GM11168 (cell line): Measurements from ENCODE around the gene RBM23.
"Not testable (repeated sequence)": the region's sequence is repeated elsewhere in the genome, so short reads cannot be mapped to it uniquely, and the experiment has no call there.

ENCODE experiments used
- in situ Hi-C: fragments of 300-500 bp; cut with MboI; formaldehyde crosslinking; loops from one replicate; pipeline ENCODE4 v1.12.0; 2022; ENCODE audit warnings: low sequenced_read_pairs; ENCODE audit not compliant: unreplicated experiment

The RBM23 gene

GRCh38 chr14:22920697-22921096 lies 1.7 kb upstream of the RBM23 start:
- in situ Hi-C loops = no loop called here

GRCh38 chr14:22919601-22919921 lies 612 bp upstream of the RBM23 start:
- in situ Hi-C loops = no loop called here

- in situ Hi-C loops = no loop called here
Observed at GRCh38 chr14:22915886-22916521, 2.9 kb downstream of the RBM23 start.

GRCh38 chr14:22914836-22915235 lies 4.1 kb downstream of the RBM23 start:
- in situ Hi-C loops = not testable (repeated sequence)

- in situ Hi-C loops = no loop called here
Observed at GRCh38 chr14:22910916-22911315, 8.0 kb downstream of the RBM23 start.

GRCh38 chr14:22908601-22909000 lies 10.3 kb downstream of the RBM23 start:
- in situ Hi-C loops = no loop called here

- in situ Hi-C loops = no loop called here
Observed at GRCh38 chr14:22907429-22907828, 11.5 kb downstream of the RBM23 start.

GRCh38 chr14:22906073-22906472 lies 12.9 kb downstream of the RBM23 start:
- in situ Hi-C loops = no loop called here

- in situ Hi-C loops = no loop called here
Observed at GRCh38 chr14:22905627-22906026, 13.3 kb downstream of the RBM23 start.

GRCh38 chr14:22903742-22904087 lies 15.2 kb downstream of the RBM23 start:
- in situ Hi-C loops = no loop called here

- in situ Hi-C loops = no loop called here
Observed at GRCh38 chr14:22901799-22902198, 17.1 kb downstream of the RBM23 start.

- in situ Hi-C loops = no loop called here
Observed at GRCh38 chr14:22900081-22900799, 18.7 kb downstream of the RBM23 start.

GRCh38 chr14:22898302-22899090 lies 20.5 kb downstream of the RBM23 start:
- in situ Hi-C loops = no loop called here

- in situ Hi-C loops = no loop called here
Observed at GRCh38 chr14:22897357-22897756, 21.6 kb downstream of the RBM23 start.

- in situ Hi-C loops = no loop called here
Observed at GRCh38 chr14:22896760-22897159, 22.2 kb downstream of the RBM23 start.

- in situ Hi-C loops = no loop called here
Observed at GRCh38 chr14:22896356-22896755, 22.6 kb downstream of the RBM23 start.

- in situ Hi-C loops = no loop called here
Observed at GRCh38 chr14:22895402-22895801, 23.5 kb downstream of the RBM23 start.

- in situ Hi-C loops = no loop called here
Observed at GRCh38 chr14:22893706-22894105, 25.2 kb downstream of the RBM23 start.

- in situ Hi-C loops = no loop called here
Observed at GRCh38 chr14:22892488-22892887, 26.5 kb downstream of the RBM23 start.

GRCh38 chr14:22890416-22890815 lies 28.5 kb downstream of the RBM23 start:
- in situ Hi-C loops = no loop called here

GRCh38 chr14:22888662-22889061 lies 30.3 kb downstream of the RBM23 start:
- in situ Hi-C loops = no loop called here

GRCh38 chr14:22887990-22888378 lies 31.0 kb downstream of the RBM23 start:
- in situ Hi-C loops = no loop called here
